Glomerular endothelial cell (primary cell): ENCODE measurements around the gene CMSS1. TPM values are rescaled to one million over a fixed set of nuclear protein-coding genes. Genes with fewer than 3 reads are reported as not detected.

ENCODE experiments used
- DNase-seq: peaks from one replicate; pipeline ENCODE4 v3.0.0-alpha.2; 2011; ENCODE audit warnings: low read depth, low spot score; ENCODE audit errors: extremely low read depth
- total RNA-seq: library from RNA; depleted of rRNA; stranded (reverse); fragments of >200 nt; gene quantifications from 2 replicates; pipeline ENCODE4 v1.2.3, GENCODE V29; 2015

Gene CMSS1
- total RNA-seq, 1 donor from 2014 or later, result 12.4 TPM

GRCh38 chr3:100010087-100010417 is 192.4 kb downstream of the CMSS1 start:
- no peak for DNase-seq

GRCh38 chr3:100018806-100019205 is 201.1 kb downstream of the CMSS1 start:
- DNase-seq, result no peak

GRCh38 chr3:100019719-100020118 is 202.1 kb downstream of the CMSS1 start:
- no peak for DNase-seq

- no peak for DNase-seq
These were observed 203.4 kb downstream of the CMSS1 start for GRCh38 chr3:100020876-100021644.

- no peak for DNase-seq
These were observed 204.8 kb downstream of the CMSS1 start for GRCh38 chr3:100022506-100022905.

GRCh38 chr3:100023150-100023549 is 205.5 kb downstream of the CMSS1 start:
- DNase-seq, result no peak

GRCh38 chr3:100023595-100023994 is 205.9 kb downstream of the CMSS1 start:
- no peak for DNase-seq

- no peak for DNase-seq
These were observed 207.1 kb downstream of the CMSS1 start for GRCh38 chr3:100024520-100025303.

GRCh38 chr3:100027321-100027720 is 209.7 kb downstream of the CMSS1 start:
- DNase-seq, result no peak

- no peak for DNase-seq
These were observed 211.4 kb downstream of the CMSS1 start for GRCh38 chr3:100029052-100029451.

GRCh38 chr3:100029689-100030088 is 212.0 kb downstream of the CMSS1 start:
- DNase-seq, result no peak

- no peak for DNase-seq
These were observed 212.7 kb downstream of the CMSS1 start for GRCh38 chr3:100030346-100030745.

GRCh38 chr3:100030914-100031425 is 213.3 kb downstream of the CMSS1 start:
- no peak for DNase-seq

GRCh38 chr3:100032243-100032642 is 214.6 kb downstream of the CMSS1 start:
- no peak for DNase-seq

GRCh38 chr3:100033184-100033583 is 215.5 kb downstream of the CMSS1 start:
- no peak for DNase-seq

- no peak for DNase-seq
These were observed 216.3 kb downstream of the CMSS1 start for GRCh38 chr3:100033903-100034471.

- DNase-seq, result no peak
These were observed 221.4 kb downstream of the CMSS1 start for GRCh38 chr3:100039075-100039474.

GRCh38 chr3:100040451-100041225 is 223.0 kb downstream of the CMSS1 start:
- no peak for DNase-seq

GRCh38 chr3:100041328-100041749 is 223.7 kb downstream of the CMSS1 start:
- peak; percentile 99 for DNase-seq

- DNase-seq, result no peak
These were observed 224.7 kb downstream of the CMSS1 start for GRCh38 chr3:100042166-100042981.
